Testis (tissue), 2 donors: Measurements from ENCODE around the gene NAXD.

ENCODE experiments used
- CTCF ChIP-seq, 3 experiments: fragments of 450-650 bp in 2 of 3; fragments of 200-600 bp in 1 of 3; sonication (generic) in 1 of 3; IDR thresholded peaks; one replicate each; pipeline ENCODE4 v1.5.1; 2016 to 2019; ENCODE audit warnings: antibody characterized with exemption in 3 of 3, mild to moderate bottlenecking in 2 of 3, moderate library complexity in 1 of 3
- POLR2A ChIP-seq: fragments of 450-650 bp; IDR thresholded peaks from one replicate; pipeline ENCODE4 v1.6.1; 2017; ENCODE audit warnings: antibody characterized with exemption, mild to moderate bottlenecking, moderate library complexity

DNA sequence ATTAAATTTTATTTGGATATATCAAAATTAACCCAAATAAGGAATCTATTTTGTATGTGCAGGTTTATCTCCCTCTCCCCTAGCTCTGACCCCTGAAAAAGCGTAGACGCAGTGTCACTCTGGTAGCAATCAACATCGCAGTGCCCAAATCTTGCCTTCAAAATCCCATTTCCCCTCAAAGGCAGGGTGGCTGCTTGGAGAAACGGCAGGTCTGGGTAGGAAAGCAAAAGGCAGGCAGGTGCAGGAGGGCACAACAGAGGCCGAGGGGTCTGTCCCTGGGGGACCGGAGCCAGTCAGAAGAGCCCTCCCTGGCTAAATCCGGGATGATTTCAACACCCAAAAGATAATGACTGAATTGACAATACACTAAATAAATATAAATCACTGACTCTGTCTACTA is 41.9 kb downstream of the NAXD start:
- no peak for TF ChIP-seq CTCF (IDR thresholded peaks at IDR 0.05)
- no peak for TF ChIP-seq POLR2A
